Vagina (tissue), 2 donors: ENCODE measurements around the gene PNLIPRP2.

Experiments
- POLR2AphosphoS5 ChIP-seq, 2 donors: sonication (generic); formaldehyde crosslinking; IDR thresholded peaks; one replicate each; pipeline ENCODE4 v1.9.0; 2017; ENCODE audit warnings: antibody characterized with exemption in 2 of 2, mild to moderate bottlenecking in 2 of 2, low read depth in 1 of 2; ENCODE audit not compliant: insufficient read depth in 1 of 2
- TF ChIP-seq, protein P1 (sequence below), 3 experiments: fragments of 450-650 bp in 2 of 3; fragments of 200-600 bp in 1 of 3; sonication (generic) in 1 of 3; IDR thresholded peaks; one replicate each; pipeline ENCODE4 v1.5.1; 2017 to 2019; ENCODE audit warnings: antibody characterized with exemption in 3 of 3, mild to moderate bottlenecking in 2 of 3, moderate library complexity in 2 of 3

DNA sequence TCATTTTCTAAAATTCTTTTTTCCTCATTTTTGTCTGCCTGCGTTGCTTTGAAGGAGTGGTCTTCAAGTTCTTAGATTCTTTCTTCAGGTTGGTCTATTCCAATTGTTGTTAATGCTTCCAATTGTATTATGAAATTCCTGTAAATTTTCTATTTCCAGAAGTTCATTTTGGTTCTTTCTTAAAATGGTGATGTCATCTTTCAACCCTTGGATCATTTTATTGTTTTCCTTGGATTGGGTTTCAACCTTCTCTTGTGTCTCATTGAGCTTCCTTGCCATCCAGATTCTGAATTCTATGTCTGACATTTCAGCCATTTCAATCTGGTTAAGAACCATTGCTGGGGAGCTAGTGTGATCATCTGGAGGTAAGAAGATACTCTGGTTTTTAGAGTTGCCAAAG lies 33.1 kb downstream of the PNLIPRP2 start:
- TF ChIP-seq, protein P1, sequence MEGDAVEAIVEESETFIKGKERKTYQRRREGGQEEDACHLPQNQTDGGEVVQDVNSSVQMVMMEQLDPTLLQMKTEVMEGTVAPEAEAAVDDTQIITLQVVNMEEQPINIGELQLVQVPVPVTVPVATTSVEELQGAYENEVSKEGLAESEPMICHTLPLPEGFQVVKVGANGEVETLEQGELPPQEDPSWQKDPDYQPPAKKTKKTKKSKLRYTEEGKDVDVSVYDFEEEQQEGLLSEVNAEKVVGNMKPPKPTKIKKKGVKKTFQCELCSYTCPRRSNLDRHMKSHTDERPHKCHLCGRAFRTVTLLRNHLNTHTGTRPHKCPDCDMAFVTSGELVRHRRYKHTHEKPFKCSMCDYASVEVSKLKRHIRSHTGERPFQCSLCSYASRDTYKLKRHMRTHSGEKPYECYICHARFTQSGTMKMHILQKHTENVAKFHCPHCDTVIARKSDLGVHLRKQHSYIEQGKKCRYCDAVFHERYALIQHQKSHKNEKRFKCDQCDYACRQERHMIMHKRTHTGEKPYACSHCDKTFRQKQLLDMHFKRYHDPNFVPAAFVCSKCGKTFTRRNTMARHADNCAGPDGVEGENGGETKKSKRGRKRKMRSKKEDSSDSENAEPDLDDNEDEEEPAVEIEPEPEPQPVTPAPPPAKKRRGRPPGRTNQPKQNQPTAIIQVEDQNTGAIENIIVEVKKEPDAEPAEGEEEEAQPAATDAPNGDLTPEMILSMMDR (IDR thresholded peaks at IDR 0.05) = no peak
- no peak for TF ChIP-seq POLR2AphosphoS5 (IDR thresholded peaks at IDR 0.05; ENCODE audit: insufficient read depth in 1 of 2, low read depth in 1 of 2)
